Neuronal stem cell (in vitro differentiated cells): ENCODE measurements around the gene HLA-DQB2.

ENCODE experiments used
- DNase-seq: peaks from one replicate; pipeline ENCODE4 v3.0.0-alpha.2; 2013; ENCODE audit warnings: low spot score
- H2AFZ ChIP-seq: one replicate; pipeline ENCODE4 v1.6.1; 2013; ENCODE audit warnings: mild to moderate bottlenecking, low read length, inconsistent platforms
- H2AK5ac ChIP-seq: 2 replicates; pipeline ENCODE4 v1.6.1; 2013; ENCODE audit warnings: low read depth, mild to moderate bottlenecking, inconsistent platforms, low read length, moderate library complexity, mixed read lengths
- H2BK120ac ChIP-seq: 2 replicates; pipeline ENCODE4 v1.6.1; 2013; ENCODE audit warnings: low read depth, mild to moderate bottlenecking, inconsistent platforms, low read length, moderate library complexity, mixed read lengths
- H2BK12ac ChIP-seq: one replicate; pipeline ENCODE4 v1.6.1; 2013; ENCODE audit warnings: low read length, inconsistent platforms
- H2BK15ac ChIP-seq: 2 replicates; pipeline ENCODE4 v1.6.1; 2013; ENCODE audit warnings: mild to moderate bottlenecking, low read length, inconsistent platforms, mixed read lengths
- H2BK5ac ChIP-seq: one replicate; pipeline ENCODE4 v1.6.1; 2013; ENCODE audit warnings: inconsistent platforms, mild to moderate bottlenecking, low read length, moderate library complexity
- H3K14ac ChIP-seq: one replicate; pipeline ENCODE4 v1.6.1; 2013; ENCODE audit warnings: low read length, inconsistent platforms
- H3K18ac ChIP-seq: 2 replicates; pipeline ENCODE4 v1.6.1; 2013; ENCODE audit warnings: low read length, inconsistent platforms
- H3K23ac ChIP-seq: 2 replicates; pipeline ENCODE4 v1.6.1; 2013; ENCODE audit warnings: low read depth, mild to moderate bottlenecking, mixed read lengths, low read length, inconsistent platforms; ENCODE audit not compliant: poor library complexity
- H3K27ac ChIP-seq: replicated peaks from 3 replicates; pipeline ENCODE4 v1.5.1; 2013; ENCODE audit warnings: low read length, inconsistent platforms
- H3K27me3 ChIP-seq, 3 experiments: 2 replicates each; pipeline ENCODE4 v1.6.1; 2013; ENCODE audit warnings: low read length in 3 of 3, mild to moderate bottlenecking in 2 of 3, inconsistent platforms in 1 of 3, low read depth in 1 of 3, mixed read lengths in 1 of 3, moderate library complexity in 1 of 3; ENCODE audit not compliant: control insufficient read depth in 3 of 3, insufficient read depth in 3 of 3
- H3K36me3 ChIP-seq, 2 donors: replicated peaks in 1 of 2; 2 replicates each; pipeline ENCODE4 v1.6.1; 2013; ENCODE audit warnings: low read length in 2 of 2; ENCODE audit not compliant: control insufficient read depth in 2 of 2, insufficient read depth in 2 of 2
- H3K4ac ChIP-seq: 2 replicates; pipeline ENCODE4 v1.6.1; 2013; ENCODE audit warnings: inconsistent platforms, mild to moderate bottlenecking, low read length, moderate library complexity
- H3K4me1 ChIP-seq, 2 donors: 1 replicate in 1 of 2; 2 replicates in 1 of 2; pipeline ENCODE4 v1.6.1; 2013; ENCODE audit warnings: low read length in 2 of 2, low read depth in 1 of 2; ENCODE audit not compliant: control insufficient read depth in 2 of 2, insufficient read depth in 1 of 2
- H3K4me2 ChIP-seq: one replicate; pipeline ENCODE4 v1.6.1; 2013; ENCODE audit warnings: mild to moderate bottlenecking, low read length, inconsistent platforms; ENCODE audit not compliant: insufficient read depth, poor library complexity, severe bottlenecking
- H3K4me3 ChIP-seq, 2 donors: 2 replicates each; pipeline ENCODE4 v1.5.1; 2013; ENCODE audit warnings: low read length in 2 of 2, mild to moderate bottlenecking in 2 of 2, inconsistent platforms in 1 of 2, moderate library complexity in 1 of 2
- H3K79me1 ChIP-seq: one replicate; pipeline ENCODE4 v1.6.1; 2013; ENCODE audit warnings: low read depth, mild to moderate bottlenecking, inconsistent platforms, low read length, moderate library complexity
- H3K9ac ChIP-seq: one replicate; pipeline ENCODE4 v1.6.1; 2013; ENCODE audit warnings: mild to moderate bottlenecking, low read depth, low read length, inconsistent platforms; ENCODE audit not compliant: poor library complexity
- H3K9me3 ChIP-seq, 2 donors: replicated peaks in 1 of 2; 2 replicates each; pipeline versions ENCODE3 to v1.6.1; 2013; ENCODE audit warnings: low read length in 2 of 2, mild to moderate bottlenecking in 2 of 2, inconsistent platforms in 1 of 2, low read depth in 1 of 2, mixed read lengths in 1 of 2, moderate library complexity in 1 of 2; ENCODE audit not compliant: control insufficient read depth in 2 of 2, insufficient read depth in 1 of 2
- H4K8ac ChIP-seq: one replicate; pipeline ENCODE4 v1.6.1; 2013; ENCODE audit warnings: low read depth, mild to moderate bottlenecking, inconsistent platforms, low read length, moderate library complexity
- H4K91ac ChIP-seq: one replicate; pipeline ENCODE4 v1.6.1; 2013; ENCODE audit warnings: low read length, low read depth, mild to moderate bottlenecking, inconsistent platforms; ENCODE audit not compliant: poor library complexity
- WGBS, 2 donors: extraction: QIAGEN DNeasy Blood & Tissue Kit; methylation state at CpG; one replicate each; pipeline ENCODE4 v1.1.7; 2013; ENCODE audit warnings: missing lambda C conversion rate in 2 of 2, mixed read lengths in 1 of 2; ENCODE audit not compliant: insufficient read length in 2 of 2, insufficient replicate concordance in 1 of 2; ENCODE audit errors: extremely low coverage in 2 of 2; 5-methylcytosine and 5-hydroxymethylcytosine counted together

Gene HLA-DQB2

DNA sequence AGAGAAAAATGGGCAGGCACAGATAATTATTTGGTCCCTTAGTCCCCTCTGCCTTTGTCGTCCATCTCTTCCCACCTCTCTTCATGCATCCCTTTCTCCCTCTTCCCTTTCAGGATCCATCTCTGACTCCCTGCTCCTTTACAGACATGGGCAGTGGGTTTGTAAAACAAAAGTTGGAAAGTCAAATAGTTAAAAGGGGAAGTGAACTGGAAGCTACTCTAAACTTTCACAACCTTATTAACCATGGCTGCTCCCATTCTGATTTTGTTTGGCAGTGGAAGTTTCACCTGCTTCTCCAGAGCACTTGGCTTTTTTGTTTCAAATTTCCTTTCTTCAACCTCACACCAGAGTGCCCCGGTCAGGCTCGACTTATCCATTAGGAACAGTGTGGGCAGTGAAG lies 21.0 kb downstream of the HLA-DQB2 start:
- no peak for DNase-seq
- Histone ChIP-seq H2AFZ (no peak overlapping the region), H3K9me3 (no peaks in the 10 kb centered on the region), H3K4me2 (no peak overlapping the region), H3K27me3 (peaks cover 0 to 7% (median 0%) of the 10 kb centered on the region in 3 experiments), H4K91ac (no peak overlapping the region), H3K9ac (no peak overlapping the region), H2BK15ac (no peak overlapping the region), H3K23ac (no peak overlapping the region), H2BK5ac (no peak overlapping the region), H3K4me3 (no peak overlapping the region), H3K4me1 (no peaks in the 10 kb centered on the region), H2BK120ac (no peak overlapping the region), H2BK12ac (no peak overlapping the region), H3K14ac (no peak overlapping the region), H3K4ac (no peak overlapping the region), H4K8ac (no peak overlapping the region), H3K79me1 (no peaks in the 10 kb centered on the region), H3K36me3 (no peaks in the 10 kb centered on the region), H3K18ac (no peak overlapping the region), H3K27ac (no peak overlapping the region), H2AK5ac (no peak overlapping the region)
- WGBS, 2 donors, result no CpG with 5 or more reads among the region's 3 CpGs

- H2AFZ ChIP-seq, result no peak within 1 kb of the TSS
- H3K23ac ChIP-seq, result no peak within 1 kb of the TSS
- H3K27me3 ChIP-seq, result peaks cover 0 to 7% (median 0%) of the 10 kb centered on the region in 3 experiments
- no peak within 1 kb of the TSS for H3K9ac ChIP-seq
- no peak for DNase-seq
- no peak within 1 kb of the TSS for H3K14ac ChIP-seq
- H3K4me2 ChIP-seq, result peak within 1 kb of the TSS; percentile 0
- H4K8ac ChIP-seq, result no peak within 1 kb of the TSS
- no CpG with 5 or more reads among the region's 7 CpGs for WGBS, 2 donors
- H3K4me3 ChIP-seq, result no peak within 1 kb of the TSS
- H2BK12ac ChIP-seq, result no peak within 1 kb of the TSS
- no peak within 1 kb of the TSS for H3K18ac ChIP-seq
- no peak within 1 kb of the TSS for H3K4ac ChIP-seq
- H3K79me1 ChIP-seq, result no peaks in the 10 kb centered on the region
- H3K4me1 ChIP-seq, result no peaks in the 10 kb centered on the region
- H2BK120ac ChIP-seq, result no peak within 1 kb of the TSS
- H2BK5ac ChIP-seq, result no peak within 1 kb of the TSS
- no peaks in the 10 kb centered on the region for H3K9me3 ChIP-seq
- H3K36me3 ChIP-seq, result no peaks in the 10 kb centered on the region
- H2AK5ac ChIP-seq, result no peak within 1 kb of the TSS
- no peak within 1 kb of the TSS for H2BK15ac ChIP-seq
- no peak within 1 kb of the TSS for H4K91ac ChIP-seq
- no peak within 1 kb of the TSS for H3K27ac ChIP-seq
These were observed 22.0 kb downstream of the HLA-DQB2 start, which contains the start of gene HLA-DQA2 for GRCh38 chr6:32741031-32741960. TSS of gene HLA-DQA2 (plus strand) at chr6:32741391. CDS start at chr6:32741444, 53 bp downstream.

DNA sequence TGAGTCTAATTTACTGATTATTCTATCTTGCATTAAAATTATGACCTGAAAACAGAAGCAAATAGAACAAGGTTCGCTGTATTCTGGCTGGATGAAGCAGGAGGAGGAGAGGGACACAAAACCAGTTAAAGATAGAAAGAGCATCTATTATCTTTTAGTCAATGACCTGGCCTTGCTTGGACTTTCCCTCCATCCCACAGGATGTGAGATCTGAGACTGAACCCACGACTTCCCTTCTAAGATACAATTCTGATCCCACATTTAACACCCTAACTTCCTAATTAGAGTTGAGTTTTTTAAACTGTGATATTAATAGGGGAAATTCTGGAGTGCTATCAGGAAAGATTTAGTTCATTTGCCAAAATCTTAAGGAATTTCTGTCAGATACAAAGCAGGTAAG lies 25.2 kb downstream of the HLA-DQB2 start:
- Histone ChIP-seq H3K9me3 (no peaks in the 10 kb centered on the region), H4K91ac (no peak overlapping the region), H3K23ac (no peak overlapping the region), H2BK120ac (no peak overlapping the region), H3K4me3 (no peak overlapping the region), H4K8ac (no peak overlapping the region), H3K4me1 (no peaks in the 10 kb centered on the region), H2AK5ac (no peak overlapping the region), H3K27me3 (no peaks in the 10 kb centered on the region), H2BK15ac (no peak overlapping the region), H3K36me3 (no peaks in the 10 kb centered on the region), H3K79me1 (no peaks in the 10 kb centered on the region), H3K18ac (no peak overlapping the region), H3K9ac (no peak overlapping the region), H3K27ac (no peak overlapping the region), H3K4ac (no peak overlapping the region), H2BK12ac (no peak overlapping the region), H2BK5ac (no peak overlapping the region), H2AFZ (no peak overlapping the region), H3K14ac (no peak overlapping the region), H3K4me2 (no peak overlapping the region)
- DNase-seq, result no peak
- no CpG with 5 or more reads among the region's 2 CpGs for WGBS, 2 donors

- Histone ChIP-seq H3K4ac (no peak overlapping the region), H2AFZ (no peak overlapping the region), H3K4me2 (no peak overlapping the region), H3K27ac (no peak overlapping the region), H4K8ac (no peak overlapping the region), H3K4me3 (no peak overlapping the region), H2BK15ac (no peak overlapping the region), H3K9ac (no peak overlapping the region), H2BK120ac (no peak overlapping the region), H3K14ac (no peak overlapping the region), H2BK12ac (no peak overlapping the region), H3K27me3 (peaks cover 0 to 4% (median 0%) of the 10 kb centered on the region in 3 experiments), H2BK5ac (no peak overlapping the region), H3K23ac (no peak overlapping the region), H3K9me3 (no peaks in the 10 kb centered on the region), H3K4me1 (peaks cover 0 to 2% of the 10 kb centered on the region in 2 donors), H4K91ac (no peak overlapping the region), H2AK5ac (no peak overlapping the region), H3K79me1 (no peaks in the 10 kb centered on the region), H3K18ac (no peak overlapping the region), H3K36me3 (no peaks in the 10 kb centered on the region)
- no peak for DNase-seq
- WGBS, 2 donors, result no CpG with 5 or more reads among the region's 3 CpGs
These were observed 44.5 kb downstream of the HLA-DQB2 start for GRCh38 chr6:32718879-32719278.
